ENCODE data around the gene VENTX. TPM values are rescaled to one million over a fixed set of nuclear protein-coding genes. Genes with fewer than 3 reads are reported as not detected.

VENTX gene
- total and polyA plus RNA-seq, 2 donors (not counting 3 experiments of a cell fraction or from before 2014, with no cell fraction given), result not detected

DNA sequence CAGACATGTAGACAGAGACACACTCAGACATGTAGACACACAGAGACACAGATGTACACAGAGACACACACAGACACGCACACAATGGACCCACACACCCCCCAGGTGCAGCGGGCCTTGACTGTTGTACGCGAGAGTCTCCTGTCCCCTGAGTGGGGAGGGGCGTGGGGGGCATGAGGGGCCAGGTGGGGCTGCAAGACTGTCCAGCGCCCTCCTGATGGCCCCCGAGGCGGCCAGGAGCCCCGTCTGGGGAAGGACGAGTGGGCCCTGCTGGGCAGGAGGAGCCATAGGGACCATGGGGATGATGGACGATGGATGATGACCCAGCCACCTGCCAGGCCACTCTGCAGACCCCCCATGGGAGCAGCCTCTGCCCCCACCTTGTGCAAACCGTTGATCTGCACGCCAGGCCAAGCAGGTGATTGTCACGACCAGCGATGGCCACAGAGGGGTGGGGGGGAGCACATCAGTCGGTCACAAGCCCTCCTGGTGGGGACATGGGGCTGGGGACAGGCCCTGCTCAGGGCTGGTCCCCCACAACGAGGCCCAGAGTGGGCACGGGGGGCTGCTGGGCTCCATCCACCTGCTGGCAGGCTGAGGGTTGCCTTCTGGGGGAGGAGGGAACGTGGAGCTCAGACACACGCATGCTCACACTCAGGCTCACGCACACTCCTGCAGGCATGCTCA lies 11.6 kb downstream of the VENTX start:
- Histone ChIP-seq H3K79me2 (ENCODE audit: control insufficient read depth, insufficient read depth, low read length) (no peaks in the 10 kb centered on the region), H3K36me3 (ENCODE audit: control insufficient read depth in 2 of 2, extremely low read depth in 1 of 2, insufficient read depth in 2 of 2, low read length in 2 of 2) (no peaks in the 10 kb centered on the region), H4K20me1 (replicated peaks; ENCODE audit: control insufficient read depth, extremely low read depth, insufficient read depth, low read length) (no peaks in the 10 kb centered on the region), H3K9ac (replicated peaks; ENCODE audit: extremely low read depth, insufficient read depth, low read length) (no peak overlapping the region), H3K9me3 (replicated peaks; ENCODE audit: control insufficient read depth, insufficient read depth, low read length) (no peaks in the 10 kb centered on the region), H3K4me3 (replicated peaks in 1 of 3; ENCODE audit: insufficient read depth in 1 of 3, low read depth in 1 of 3, low read length in 3 of 3) (no peak overlapping the region), H3K9me1 (replicated peaks; ENCODE audit: control insufficient read depth, extremely low read depth, insufficient read depth, low read length) (no peaks in the 10 kb centered on the region), H2AFZ (ENCODE audit: low read depth, low read length) (no peak overlapping the region), H3K27me3 (ENCODE audit: control insufficient read depth in 2 of 2, insufficient read depth in 2 of 2, low read length in 2 of 2) (no peaks in the 10 kb centered on the region), H3K4me1 (ENCODE audit: control insufficient read depth, extremely low read depth, insufficient read depth, low read length) (no peaks in the 10 kb centered on the region), H3K27ac (ENCODE audit: insufficient read depth, low read depth, low read length) (no peak overlapping the region), H3K4me2 (ENCODE audit: insufficient read depth, low read length) (no peak overlapping the region)
- no peak for TF ChIP-seq POLR2AphosphoS5 (IDR thresholded peaks at IDR 0.05; ENCODE audit: insufficient read depth, low read depth, low read length)
- TF ChIP-seq, protein P1, sequence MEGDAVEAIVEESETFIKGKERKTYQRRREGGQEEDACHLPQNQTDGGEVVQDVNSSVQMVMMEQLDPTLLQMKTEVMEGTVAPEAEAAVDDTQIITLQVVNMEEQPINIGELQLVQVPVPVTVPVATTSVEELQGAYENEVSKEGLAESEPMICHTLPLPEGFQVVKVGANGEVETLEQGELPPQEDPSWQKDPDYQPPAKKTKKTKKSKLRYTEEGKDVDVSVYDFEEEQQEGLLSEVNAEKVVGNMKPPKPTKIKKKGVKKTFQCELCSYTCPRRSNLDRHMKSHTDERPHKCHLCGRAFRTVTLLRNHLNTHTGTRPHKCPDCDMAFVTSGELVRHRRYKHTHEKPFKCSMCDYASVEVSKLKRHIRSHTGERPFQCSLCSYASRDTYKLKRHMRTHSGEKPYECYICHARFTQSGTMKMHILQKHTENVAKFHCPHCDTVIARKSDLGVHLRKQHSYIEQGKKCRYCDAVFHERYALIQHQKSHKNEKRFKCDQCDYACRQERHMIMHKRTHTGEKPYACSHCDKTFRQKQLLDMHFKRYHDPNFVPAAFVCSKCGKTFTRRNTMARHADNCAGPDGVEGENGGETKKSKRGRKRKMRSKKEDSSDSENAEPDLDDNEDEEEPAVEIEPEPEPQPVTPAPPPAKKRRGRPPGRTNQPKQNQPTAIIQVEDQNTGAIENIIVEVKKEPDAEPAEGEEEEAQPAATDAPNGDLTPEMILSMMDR (IDR thresholded peaks at IDR 0.05; ENCODE audit: extremely low read depth in 1 of 2, insufficient read depth in 1 of 2, low read depth in 1 of 2, low read length in 2 of 2), result no peak
- TF ChIP-seq JUN (IDR thresholded peaks at IDR 0.05; ENCODE audit: borderline replicate concordance, insufficient read depth, insufficient read length, low read depth), result no peak
- TF ChIP-seq GATA2 (IDR thresholded peaks at IDR 0.05; ENCODE audit: insufficient read depth, insufficient read length, low read depth, low read length), result no peak
- TF ChIP-seq EZH2 (IDR thresholded peaks at IDR 0.05; ENCODE audit: borderline replicate concordance, low read depth, low read length, severe bottlenecking), result no peak
- TF ChIP-seq POLR2A (IDR thresholded peaks at IDR 0.05; ENCODE audit: low read depth, low read length), result no peak
- TF ChIP-seq, protein P2, sequence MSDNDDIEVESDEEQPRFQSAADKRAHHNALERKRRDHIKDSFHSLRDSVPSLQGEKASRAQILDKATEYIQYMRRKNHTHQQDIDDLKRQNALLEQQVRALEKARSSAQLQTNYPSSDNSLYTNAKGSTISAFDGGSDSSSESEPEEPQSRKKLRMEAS (IDR thresholded peaks at IDR 0.05; ENCODE audit: insufficient read depth, insufficient read length), result no peak
- no peak for TF ChIP-seq FOS (IDR thresholded peaks at IDR 0.05; ENCODE audit: borderline replicate concordance, insufficient read depth, low read length)
- dilution Hi-C loops (cut with MboI; ENCODE audit: extremely low pct_ligation_motif_present, low sequenced_read_pairs), result no loop called here
- intact Hi-C loops (cut with micrococcal nuclease), result no loop called here
- ChIA-PET CTCF (no interaction called here), POLR2A (no interaction called here)
- FAIRE-seq, result no peak
- no TSS peak for BruUV-seq (replicated peaks)
- DNase-seq (ENCODE audit: low read depth, low spot score), result no peak

All from endothelial cell of umbilical vein (primary cell).